SK-N-SH treated with all-trans-retinoic acid at 6 μM for 48 hours (cell line): ENCODE measurements around the gene SYNJ1.
"Not testable (repeated sequence)": the region's sequence is repeated elsewhere in the genome, so short reads cannot be mapped to it uniquely, and the experiment has no call there.

Experiments
- ATAC-seq: fragments of 200-7000 bp; cut with Tn5 transposase; 3 replicates; pipeline ENCODE4 v1.9.1; 2020; ENCODE audit warnings: mild to moderate bottlenecking, moderate library complexity
- ARNTL ChIP-seq: fragments of 450-650 bp; formaldehyde crosslinking; IDR thresholded peaks from 2 replicates; pipeline ENCODE4 v1.5.0; 2020; ENCODE audit warnings: low read depth, mild to moderate bottlenecking, moderate library complexity, borderline replicate concordance
- BACH2 ChIP-seq: fragments of 250-450 bp; sonication (Bioruptor Pico); IDR thresholded peaks from 2 replicates; pipeline ENCODE4 v1.9.0; 2021; ENCODE audit warnings: mild to moderate bottlenecking, borderline replicate concordance
- CSDC2 ChIP-seq: fragments of 250-450 bp; sonication (Bioruptor Pico); IDR thresholded peaks from 2 replicates; pipeline ENCODE4 v1.5.0; 2020; ENCODE audit warnings: mild to moderate bottlenecking, moderate library complexity
- CSRNP3 ChIP-seq: fragments of 250-450 bp; sonication (Bioruptor Pico); IDR thresholded peaks from 2 replicates; pipeline ENCODE4 v1.5.1; 2021; ENCODE audit warnings: mild to moderate bottlenecking, moderate library complexity
- ESRRG ChIP-seq: fragments of 250-450 bp; sonication (Bioruptor Pico); IDR thresholded peaks from 2 replicates; pipeline ENCODE4 v1.6.1; 2021; ENCODE audit warnings: mild to moderate bottlenecking
- GLIS3 ChIP-seq: fragments of 250-450 bp; sonication (Bioruptor Pico); IDR thresholded peaks from 2 replicates; pipeline ENCODE4 v1.5.0; 2020; ENCODE audit warnings: mild to moderate bottlenecking, moderate library complexity
- ISL1 ChIP-seq: fragments of 250-450 bp; sonication (Bioruptor Pico); IDR thresholded peaks from 2 replicates; pipeline ENCODE4 v2.1.2; 2022; ENCODE audit warnings: mild to moderate bottlenecking, moderate library complexity
- OSR1 ChIP-seq: fragments of 250-450 bp; sonication (Bioruptor Pico); IDR thresholded peaks from 2 replicates; pipeline ENCODE4 v1.8.0; 2022; ENCODE audit warnings: moderate library complexity, mild to moderate bottlenecking, inconsistent platforms
- PPARA ChIP-seq: fragments of 250-450 bp; sonication (Bioruptor Pico); IDR thresholded peaks from 2 replicates; pipeline ENCODE4 v1.5.0; 2020; ENCODE audit warnings: mild to moderate bottlenecking, borderline replicate concordance
- TOX ChIP-seq: fragments of 250-450 bp; sonication (Bioruptor Pico); IDR thresholded peaks from 2 replicates; pipeline ENCODE4 v1.8.0; 2021; ENCODE audit warnings: mild to moderate bottlenecking, moderate library complexity, borderline replicate concordance
- ZC3H10 ChIP-seq: fragments of 250-450 bp; sonication (Bioruptor Pico); IDR thresholded peaks from 2 replicates; pipeline ENCODE4 v1.5.1; 2021; ENCODE audit warnings: mild to moderate bottlenecking, moderate library complexity
- ZFP3 ChIP-seq: fragments of 250-450 bp; sonication (Bioruptor Pico); IDR thresholded peaks from 2 replicates; pipeline ENCODE4 v1.5.0; 2020; ENCODE audit warnings: mild to moderate bottlenecking, moderate library complexity
- ZFP30 ChIP-seq: fragments of 450-650 bp; formaldehyde crosslinking; IDR thresholded peaks from 2 replicates; pipeline ENCODE4 v1.5.0; 2022; ENCODE audit warnings: mild to moderate bottlenecking, moderate library complexity
- ZNF565 ChIP-seq: fragments of 450-650 bp; formaldehyde crosslinking; conservative IDR thresholded peaks from 2 replicates; pipeline ENCODE4 v1.5.0; 2020; ENCODE audit warnings: low read depth, mild to moderate bottlenecking, moderate library complexity
- ZNF70 ChIP-seq: fragments of 450-650 bp; formaldehyde crosslinking; IDR thresholded peaks from 2 replicates; pipeline ENCODE4 v1.5.0; 2020; ENCODE audit warnings: mild to moderate bottlenecking, moderate library complexity
- TF ChIP-seq, protein P1 (sequence below): fragments of 250-450 bp; sonication (Bioruptor Pico); IDR thresholded peaks from 2 replicates; pipeline ENCODE4 v1.5.0; 2020; ENCODE audit warnings: mild to moderate bottlenecking, moderate library complexity
- TF ChIP-seq, protein P2 (sequence below): fragments of 250-450 bp; sonication (Bioruptor Pico); IDR thresholded peaks from 2 replicates; pipeline ENCODE4 v1.8.0; 2021; ENCODE audit warnings: low read depth, mild to moderate bottlenecking, moderate library complexity, borderline replicate concordance

Gene SYNJ1

GRCh38 chr21:32613436-32614043 is 114.3 kb downstream of the SYNJ1 start (continued):
- no peak for TF ChIP-seq ZFP30 (CRISPR knock-in tag)
- no peak for TF ChIP-seq PPARA
- TF ChIP-seq ISL1 (CRISPR knock-in tag) = no peak
- no peak for TF ChIP-seq OSR1 (CRISPR knock-in tag)
- TF ChIP-seq ZNF70 (CRISPR knock-in tag) = no peak
- TF ChIP-seq CSDC2 = no peak
- TF ChIP-seq ZFP3 (CRISPR knock-in tag) = no peak

GRCh38 chr21:32612999-32613337 is 114.8 kb downstream of the SYNJ1 start:
- ATAC-seq = peak; percentile 39
- TF ChIP-seq, protein P1, sequence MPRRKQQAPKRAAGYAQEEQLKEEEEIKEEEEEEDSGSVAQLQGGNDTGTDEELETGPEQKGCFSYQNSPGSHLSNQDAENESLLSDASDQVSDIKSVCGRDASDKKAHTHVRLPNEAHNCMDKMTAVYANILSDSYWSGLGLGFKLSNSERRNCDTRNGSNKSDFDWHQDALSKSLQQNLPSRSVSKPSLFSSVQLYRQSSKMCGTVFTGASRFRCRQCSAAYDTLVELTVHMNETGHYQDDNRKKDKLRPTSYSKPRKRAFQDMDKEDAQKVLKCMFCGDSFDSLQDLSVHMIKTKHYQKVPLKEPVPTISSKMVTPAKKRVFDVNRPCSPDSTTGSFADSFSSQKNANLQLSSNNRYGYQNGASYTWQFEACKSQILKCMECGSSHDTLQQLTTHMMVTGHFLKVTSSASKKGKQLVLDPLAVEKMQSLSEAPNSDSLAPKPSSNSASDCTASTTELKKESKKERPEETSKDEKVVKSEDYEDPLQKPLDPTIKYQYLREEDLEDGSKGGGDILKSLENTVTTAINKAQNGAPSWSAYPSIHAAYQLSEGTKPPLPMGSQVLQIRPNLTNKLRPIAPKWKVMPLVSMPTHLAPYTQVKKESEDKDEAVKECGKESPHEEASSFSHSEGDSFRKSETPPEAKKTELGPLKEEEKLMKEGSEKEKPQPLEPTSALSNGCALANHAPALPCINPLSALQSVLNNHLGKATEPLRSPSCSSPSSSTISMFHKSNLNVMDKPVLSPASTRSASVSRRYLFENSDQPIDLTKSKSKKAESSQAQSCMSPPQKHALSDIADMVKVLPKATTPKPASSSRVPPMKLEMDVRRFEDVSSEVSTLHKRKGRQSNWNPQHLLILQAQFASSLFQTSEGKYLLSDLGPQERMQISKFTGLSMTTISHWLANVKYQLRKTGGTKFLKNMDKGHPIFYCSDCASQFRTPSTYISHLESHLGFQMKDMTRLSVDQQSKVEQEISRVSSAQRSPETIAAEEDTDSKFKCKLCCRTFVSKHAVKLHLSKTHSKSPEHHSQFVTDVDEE (CRISPR knock-in tag) = peak; percentile 14; the same call in 1 of the 2 replicates
- TF ChIP-seq ZFP30 (CRISPR knock-in tag) = no peak

- ATAC-seq = peak; percentile 93
- TF ChIP-seq CSRNP3 (CRISPR knock-in tag) = no peak
- peak; percentile 52; the same call in 1 of the 2 replicates for TF ChIP-seq ZFP3 (CRISPR knock-in tag)
- TF ChIP-seq, all 23 proteins: peak for 1
Observed at GRCh38 chr21:32612075-32612998, 115.5 kb downstream of the SYNJ1 start, which contains the start of gene CFAP298. Gene CFAP298, minus strand, starts transcription at chr21:32612377. Its CDS starts 134 bp downstream, at chr21:32612243.

- peak; percentile 37 for ATAC-seq
- no peak for TF ChIP-seq ZNF565
- no peak for TF ChIP-seq OSR1 (CRISPR knock-in tag)
- no peak for TF ChIP-seq CSRNP3 (CRISPR knock-in tag)
- TF ChIP-seq ARNTL (CRISPR knock-in tag) = no peak
- TF ChIP-seq ESRRG (CRISPR knock-in tag) = no peak
- TF ChIP-seq ZFP30 (CRISPR knock-in tag) = no peak
- no peak for TF ChIP-seq BACH2 (CRISPR knock-in tag)
- no peak for TF ChIP-seq CSDC2
- no peak for TF ChIP-seq GLIS3
- no peak for TF ChIP-seq ZC3H10
- TF ChIP-seq ZNF70 (CRISPR knock-in tag) = no peak
- TF ChIP-seq, protein P2, sequence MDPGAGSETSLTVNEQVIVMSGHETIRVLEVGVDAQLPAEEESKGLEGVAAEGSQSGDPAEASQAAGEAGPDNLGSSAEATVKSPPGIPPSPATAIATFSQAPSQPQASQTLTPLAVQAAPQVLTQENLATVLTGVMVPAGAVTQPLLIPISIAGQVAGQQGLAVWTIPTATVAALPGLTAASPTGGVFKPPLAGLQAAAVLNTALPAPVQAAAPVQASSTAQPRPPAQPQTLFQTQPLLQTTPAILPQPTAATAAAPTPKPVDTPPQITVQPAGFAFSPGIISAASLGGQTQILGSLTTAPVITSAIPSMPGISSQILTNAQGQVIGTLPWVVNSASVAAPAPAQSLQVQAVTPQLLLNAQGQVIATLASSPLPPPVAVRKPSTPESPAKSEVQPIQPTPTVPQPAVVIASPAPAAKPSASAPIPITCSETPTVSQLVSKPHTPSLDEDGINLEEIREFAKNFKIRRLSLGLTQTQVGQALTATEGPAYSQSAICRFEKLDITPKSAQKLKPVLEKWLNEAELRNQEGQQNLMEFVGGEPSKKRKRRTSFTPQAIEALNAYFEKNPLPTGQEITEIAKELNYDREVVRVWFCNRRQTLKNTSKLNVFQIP (CRISPR knock-in tag) = no peak
- TF ChIP-seq TOX (CRISPR knock-in tag) = no peak
Observed at GRCh38 chr21:32611471-32611997, 116.3 kb downstream of the SYNJ1 start.

DNA sequence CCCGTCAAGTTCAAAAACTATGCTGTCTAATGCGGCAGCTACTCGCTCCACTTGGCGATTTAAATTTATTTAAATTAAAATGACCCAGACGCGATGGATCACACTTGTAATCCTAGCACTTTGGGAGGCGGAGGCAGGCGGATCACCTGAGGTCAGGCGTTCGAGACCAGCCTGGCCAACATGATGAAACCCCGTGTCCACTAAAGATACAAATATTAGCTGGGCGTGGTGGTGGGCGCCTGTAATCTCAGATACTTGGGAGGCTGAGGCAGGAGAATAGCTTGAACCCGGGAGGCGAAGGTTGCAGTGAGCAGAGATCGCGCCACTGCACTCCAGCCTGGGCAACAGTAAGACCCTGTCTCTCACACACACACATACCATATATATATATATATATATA is 116.9 kb downstream of the SYNJ1 start:
- ATAC-seq = not testable (repeated sequence)
